Ramos (cell line): ENCODE measurements around the gene PTCRA.

Experiments
- in situ Hi-C: fragments of 300-500 bp; cut with MboI; formaldehyde crosslinking; loops from one replicate; pipeline ENCODE4 v1.14.3; 2022; ENCODE audit warnings: low sequenced_read_pairs; ENCODE audit not compliant: unreplicated experiment

Gene PTCRA

GRCh38 chr6:42968783-42969182 is 52.9 kb downstream of the PTCRA start:
- in situ Hi-C loops: no loop called here

- in situ Hi-C loops: no loop called here
These were observed 53.6 kb downstream of the PTCRA start for GRCh38 chr6:42969431-42969830.

- in situ Hi-C loops: no loop called here
These were observed 54.1 kb downstream of the PTCRA start for GRCh38 chr6:42969934-42970333.

GRCh38 chr6:42970871-42971612 is 55.2 kb downstream of the PTCRA start:
- in situ Hi-C loops: no loop called here

GRCh38 chr6:42971746-42972327 is 56.0 kb downstream of the PTCRA start:
- in situ Hi-C loops: no loop called here

GRCh38 chr6:42973926-42974325 is 58.1 kb downstream of the PTCRA start:
- in situ Hi-C loops: no loop called here

- in situ Hi-C loops: no loop called here
These were observed 59.2 kb downstream of the PTCRA start for GRCh38 chr6:42974919-42975505.
